HCT116 (cell line): Measurements from ENCODE around the gene TLK1.

Experiments
- CBX3 ChIP-seq: IDR thresholded peaks from 2 replicates; pipeline ENCODE4 v1.6.1; 2012; ENCODE audit warnings: low read depth
- EGR1 ChIP-seq: IDR thresholded peaks from 2 replicates; pipeline ENCODE4 v1.6.1; 2012; ENCODE audit warnings: low read depth
- EZH2 ChIP-seq: fragments of 200-600 bp; sonication (generic); IDR thresholded peaks from 2 replicates; pipeline ENCODE4 v1.6.1; 2017; ENCODE audit warnings: antibody characterized with exemption, mixed run types
- POLR2AphosphoS5 ChIP-seq: IDR thresholded peaks from 2 replicates; pipeline ENCODE4 v1.6.1; 2011; ENCODE audit warnings: mild to moderate bottlenecking, low read depth, low read length, moderate library complexity
- RAD21 ChIP-seq: IDR thresholded peaks from 2 replicates; pipeline ENCODE4 v1.6.1; 2012; ENCODE audit warnings: low read depth, mild to moderate bottlenecking
- TF ChIP-seq, protein P1 (sequence below), 3 experiments: fragments of 200-600 bp in 1 of 3; sonication (generic) in 1 of 3; IDR thresholded peaks in 2 of 3; conservative IDR thresholded peaks in 1 of 3; 2 replicates each; pipeline ENCODE4 v1.5.1; 2012 to 2017; ENCODE audit warnings: low read depth in 2 of 3, low read length in 2 of 3, antibody characterized with exemption in 1 of 3, borderline replicate concordance in 1 of 3, control low read depth in 1 of 3, mild to moderate bottlenecking in 1 of 3, mixed read lengths in 1 of 3, mixed run types in 1 of 3, moderate library complexity in 1 of 3; ENCODE audit not compliant: insufficient read depth in 1 of 3

DNA sequence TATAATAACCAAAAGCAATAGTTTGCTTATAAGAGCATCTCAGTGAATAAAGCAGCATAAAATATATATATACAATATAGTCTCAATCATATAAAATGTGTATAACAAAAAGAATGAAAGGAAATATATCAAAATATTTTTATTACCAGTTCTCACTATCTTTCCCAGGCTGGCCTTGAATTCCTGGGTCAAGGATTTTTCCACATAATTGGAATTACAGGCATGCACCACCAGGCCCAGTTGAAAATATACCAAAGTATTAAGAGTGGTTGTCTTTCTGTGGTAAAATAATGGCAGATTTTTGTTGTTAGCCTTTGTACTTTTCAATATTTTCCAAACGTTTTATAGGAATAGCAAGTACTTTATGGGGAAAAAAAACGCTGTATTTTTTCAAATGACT lies 8.6 kb upstream of the TLK1 start:
- no peak for TF ChIP-seq POLR2AphosphoS5
- TF ChIP-seq, protein P1, sequence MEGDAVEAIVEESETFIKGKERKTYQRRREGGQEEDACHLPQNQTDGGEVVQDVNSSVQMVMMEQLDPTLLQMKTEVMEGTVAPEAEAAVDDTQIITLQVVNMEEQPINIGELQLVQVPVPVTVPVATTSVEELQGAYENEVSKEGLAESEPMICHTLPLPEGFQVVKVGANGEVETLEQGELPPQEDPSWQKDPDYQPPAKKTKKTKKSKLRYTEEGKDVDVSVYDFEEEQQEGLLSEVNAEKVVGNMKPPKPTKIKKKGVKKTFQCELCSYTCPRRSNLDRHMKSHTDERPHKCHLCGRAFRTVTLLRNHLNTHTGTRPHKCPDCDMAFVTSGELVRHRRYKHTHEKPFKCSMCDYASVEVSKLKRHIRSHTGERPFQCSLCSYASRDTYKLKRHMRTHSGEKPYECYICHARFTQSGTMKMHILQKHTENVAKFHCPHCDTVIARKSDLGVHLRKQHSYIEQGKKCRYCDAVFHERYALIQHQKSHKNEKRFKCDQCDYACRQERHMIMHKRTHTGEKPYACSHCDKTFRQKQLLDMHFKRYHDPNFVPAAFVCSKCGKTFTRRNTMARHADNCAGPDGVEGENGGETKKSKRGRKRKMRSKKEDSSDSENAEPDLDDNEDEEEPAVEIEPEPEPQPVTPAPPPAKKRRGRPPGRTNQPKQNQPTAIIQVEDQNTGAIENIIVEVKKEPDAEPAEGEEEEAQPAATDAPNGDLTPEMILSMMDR (IDR thresholded peaks at IDR 0.05 in 2 of 3, conservative IDR thresholded peaks at IDR 0.05 in 1 of 3; ENCODE audit: borderline replicate concordance in 1 of 3, insufficient read depth in 1 of 3, low read depth in 2 of 3, low read length in 2 of 3), result no peak
- no peak for TF ChIP-seq CBX3
- no peak for TF ChIP-seq EZH2
- TF ChIP-seq RAD21, result no peak
- no peak for TF ChIP-seq EGR1
